Right renal cortex interstitium (tissue), 3 donors: ENCODE measurements around the gene GET3. TPM values are rescaled to one million over a fixed set of nuclear protein-coding genes. Genes with fewer than 3 reads are reported as not detected.
"Not testable (repeated sequence)": the region's sequence is repeated elsewhere in the genome, so short reads cannot be mapped to it uniquely, and the experiment has no call there.

ENCODE experiments used
- DNase-seq, 3 donors: peaks; one replicate each; pipeline ENCODE4 v3.0.0-alpha.2; 2013; ENCODE audit warnings: low read depth in 3 of 3, low spot score in 2 of 3
- polyA plus RNA-seq, 3 donors: library from polyadenylated mRNA; unstranded; fragments of 120-200 nt; gene quantifications; one replicate each; pipeline ENCODE4 v1.2.1, GENCODE V29; 2013; ENCODE audit not compliant: insufficient read length in 3 of 3

Gene GET3
- polyA plus RNA-seq, 3 donors = 83.8 to 97.1 (median 89.2) TPM

- peak in 1 of 3 donors; percentile 84 for DNase-seq
Observed at GRCh38 chr19:12789904-12790619, 52.8 kb downstream of the GET3 start.

- DNase-seq = no peak
Observed at GRCh38 chr19:12790628-12791344, 53.5 kb downstream of the GET3 start.

GRCh38 chr19:12791345-12792050 lies 54.2 kb downstream of the GET3 start, which contains the start of gene JUNB:
JUNB (plus strand) TSS chr19:12791486; CDS start chr19:12791772, 286 bp downstream.
- peak in 1 of 3 donors; percentile 85 for DNase-seq

- no peak for DNase-seq
Observed at GRCh38 chr19:12792051-12792852, 55.0 kb downstream of the GET3 start.

GRCh38 chr19:12792853-12793289 lies 55.6 kb downstream of the GET3 start:
- no peak for DNase-seq

GRCh38 chr19:12793290-12794195 lies 56.2 kb downstream of the GET3 start:
- peak in 1 of 3 donors; percentile 88 for DNase-seq

- DNase-seq = no peak
Observed at GRCh38 chr19:12794196-12794941, 57.1 kb downstream of the GET3 start.

GRCh38 chr19:12794971-12795381 lies 57.7 kb downstream of the GET3 start:
- DNase-seq = no peak

- no peak for DNase-seq
Observed at GRCh38 chr19:12796146-12797071, 59.1 kb downstream of the GET3 start.

- no peak for DNase-seq
Observed at GRCh38 chr19:12797141-12797587, 59.9 kb downstream of the GET3 start.

- DNase-seq = not testable (repeated sequence)
Observed at GRCh38 chr19:12797607-12798006, 60.3 kb downstream of the GET3 start.

Other genes with a start within 250 kb of the GET3 start
- 10 to 100 TPM; 13.8 to 15.4 (median 14.3) TPM for gene ZNF564, start 186.0 kb upstream of the GET3 start, polyA plus RNA-seq
- gene ZNF490, start 126.7 kb upstream of the GET3 start, polyA plus RNA-seq = 1 to 10 TPM; 3.3 to 5.3 (median 4.7) TPM
- gene ZNF791, start 126.6 kb upstream of the GET3 start, polyA plus RNA-seq = 10 to 100 TPM; 21.3 to 25.4 (median 23.2) TPM
- gene MAN2B1, start 70.8 kb upstream of the GET3 start, polyA plus RNA-seq = 10 to 100 TPM; 23.6 to 26.0 (median 24.1) TPM
- gene WDR83, start 70.7 kb upstream of the GET3 start, polyA plus RNA-seq = 10 to 100 TPM; 11.9 to 14.5 (median 13.7) TPM
- 10 to 100 TPM; 72.8 to 76.2 (median 72.9) TPM for gene DHPS, start 55.6 kb upstream of the GET3 start, polyA plus RNA-seq
- gene GNG14, start 49.5 kb upstream of the GET3 start, polyA plus RNA-seq = not detected
- gene FBXW9, start 40.9 kb upstream of the GET3 start, polyA plus RNA-seq = 10 to 100 TPM; 12.0 to 14.3 (median 12.6) TPM
- gene TNPO2, start 13.6 kb upstream of the GET3 start, polyA plus RNA-seq = 10 to 100 TPM; 62.2 to 66.0 (median 62.9) TPM
- gene TRIR, start 2.8 kb upstream of the GET3 start, polyA plus RNA-seq = 100 to 1,000 TPM; 125 to 160 (median 151) TPM
- under 1 TPM in 2 of 3 donors, not detected in 1; 0.07 to 0.08 TPM for gene BEST2, start 14.3 kb downstream of the GET3 start, polyA plus RNA-seq
- gene HOOK2, start 38.1 kb downstream of the GET3 start, polyA plus RNA-seq = 10 to 100 TPM; 34.5 to 47.7 (median 42.4) TPM
- 10 to 100 TPM; 21.4 to 47.8 (median 32.9) TPM for gene JUNB, start 54.0 kb downstream of the GET3 start, polyA plus RNA-seq
- 100 to 1,000 TPM; 286 to 323 (median 296) TPM for gene PRDX2, start 64.3 kb downstream of the GET3 start, polyA plus RNA-seq
- 1 to 10 TPM; 1.7 to 7.5 (median 5.9) TPM for gene THSD8, start 64.6 kb downstream of the GET3 start, polyA plus RNA-seq
- gene RNASEH2A, start 69.1 kb downstream of the GET3 start, polyA plus RNA-seq = 10 to 100 TPM; 31.6 to 35.6 (median 34.9) TPM
- not detected for gene RTBDN, start 97.1 kb downstream of the GET3 start, polyA plus RNA-seq
- gene MAST1, start 101.0 kb downstream of the GET3 start, polyA plus RNA-seq = under 1 TPM; 0.80 to 0.99 (median 0.89) TPM
- 10 to 100 TPM; 10.1 to 15.0 (median 11.6) TPM for gene DNASE2, start 144.0 kb downstream of the GET3 start, polyA plus RNA-seq
- under 1 TPM; 0.39 to 0.44 (median 0.40) TPM for gene KLF1, start 149.7 kb downstream of the GET3 start, polyA plus RNA-seq
- gene GCDH, start 153.7 kb downstream of the GET3 start, polyA plus RNA-seq = 10 to 100 TPM; 24.0 to 30.4 (median 27.6) TPM
- gene SYCE2, start 181.8 kb downstream of the GET3 start, polyA plus RNA-seq = 1 to 10 TPM; 1.7 to 3.6 (median 2.7) TPM
- gene FARSA, start 196.2 kb downstream of the GET3 start, polyA plus RNA-seq = 10 to 100 TPM; 42.7 to 49.7 (median 42.7) TPM
- 1,000 to 10,000 TPM in 1 of 3 donors, 100 to 1,000 TPM in 2; 833 to 1,059 (median 960) TPM for gene CALR, start 201.1 kb downstream of the GET3 start, polyA plus RNA-seq
- gene RAD23A, start 208.4 kb downstream of the GET3 start, polyA plus RNA-seq = 10 to 100 TPM; 59.3 to 69.3 (median 61.7) TPM
- gene GADD45GIP1, start 219.7 kb downstream of the GET3 start, polyA plus RNA-seq = 10 to 100 TPM; 28.0 to 33.3 (median 30.6) TPM
- under 1 TPM in 2 of 3 donors, not detected in 1; 0.11 to 0.15 TPM for gene DAND5, start 232.1 kb downstream of the GET3 start, polyA plus RNA-seq